Effector memory CD4-positive, alpha-beta T cell (primary cell): Measurements from ENCODE around the gene CFAP77.

Experiments used
- DNase-seq, 3 donors: peaks; one replicate each; pipeline ENCODE4 v3.0.0-alpha.2; 2020
- H3K27ac ChIP-seq: 2 replicates; pipeline ENCODE4 v1.7.0; 2013; ENCODE audit warnings: mild to moderate bottlenecking, low read length, moderate library complexity; ENCODE audit not compliant: insufficient read depth, poor library complexity, severe bottlenecking
- H3K27me3 ChIP-seq: replicated peaks from 2 replicates; pipeline ENCODE4 v1.7.0; 2013; ENCODE audit warnings: mild to moderate bottlenecking, low read length; ENCODE audit not compliant: insufficient read depth, control insufficient read depth, poor library complexity, severe bottlenecking
- H3K36me3 ChIP-seq: 2 replicates; pipeline ENCODE4 v1.7.0; 2013; ENCODE audit warnings: mild to moderate bottlenecking, low read length, moderate library complexity; ENCODE audit not compliant: control insufficient read depth, insufficient read depth
- H3K4me1 ChIP-seq: 2 replicates; pipeline ENCODE4 v1.7.0; 2013; ENCODE audit warnings: low read length, mild to moderate bottlenecking; ENCODE audit not compliant: control insufficient read depth, insufficient read depth, poor library complexity, severe bottlenecking
- H3K4me3 ChIP-seq: 2 replicates; pipeline ENCODE4 v1.7.0; 2013; ENCODE audit warnings: low read length, low read depth, mild to moderate bottlenecking; ENCODE audit not compliant: insufficient read depth, poor library complexity, severe bottlenecking
- H3K9me3 ChIP-seq: 2 replicates; pipeline ENCODE4 v1.7.0; 2013; ENCODE audit warnings: mild to moderate bottlenecking, low read length, moderate library complexity; ENCODE audit not compliant: control insufficient read depth

Gene CFAP77

GRCh38 chr9:132616725-132617124, 206.7 kb downstream of the CFAP77 start:
- Histone ChIP-seq H3K4me1 (no peaks in the 10 kb centered on the region), H3K9me3 (no peaks in the 10 kb centered on the region), H3K27me3 (no peaks in the 10 kb centered on the region), H3K4me3 (no peak overlapping the region), H3K36me3 (peaks cover 69% of the 10 kb centered on the region), H3K27ac (no peak overlapping the region)
- no peak for DNase-seq

- DNase-seq, result no peak
- peaks cover 53% of the 10 kb centered on the region for H3K36me3 ChIP-seq
- H3K9me3 ChIP-seq, result no peaks in the 10 kb centered on the region
- H3K27me3 ChIP-seq, result no peaks in the 10 kb centered on the region
- no peak overlapping the region for H3K27ac ChIP-seq
- no peak overlapping the region for H3K4me3 ChIP-seq
- H3K4me1 ChIP-seq, result no peaks in the 10 kb centered on the region
Observed at GRCh38 chr9:132622159-132622558, 212.1 kb downstream of the CFAP77 start.
